Measurements from ENCODE around the gene MYH10.

Gene MYH10

GRCh38 chr17:8474826-8475225, 155.7 kb downstream of the MYH10 start:
- no peak for DNase-seq (ENCODE audit: low read depth in 2 of 2)

GRCh38 chr17:8473451-8474192, 156.9 kb downstream of the MYH10 start:
- no peak for DNase-seq (ENCODE audit: low read depth in 2 of 2)

- no peak for DNase-seq (ENCODE audit: low read depth in 2 of 2)
Measured at GRCh38 chr17:8472663-8473062, 157.9 kb downstream of the MYH10 start.

- DNase-seq (ENCODE audit: low read depth in 2 of 2) = no peak
Measured at GRCh38 chr17:8470447-8471047, 160.0 kb downstream of the MYH10 start.

GRCh38 chr17:8469964-8470363, 160.6 kb downstream of the MYH10 start:
- DNase-seq (ENCODE audit: low read depth in 2 of 2) = no peak

GRCh38 chr17:8468980-8469379, 161.5 kb downstream of the MYH10 start:
- no peak for DNase-seq (ENCODE audit: low read depth in 2 of 2)

GRCh38 chr17:8468127-8468526, 162.4 kb downstream of the MYH10 start:
- DNase-seq (ENCODE audit: low read depth in 2 of 2) = no peak

- DNase-seq (ENCODE audit: low read depth in 2 of 2) = no peak
Measured at GRCh38 chr17:8467527-8467926, 163.0 kb downstream of the MYH10 start.

- DNase-seq (ENCODE audit: low read depth in 2 of 2) = no peak
Measured at GRCh38 chr17:8466873-8467272, 163.7 kb downstream of the MYH10 start.

- no peak for DNase-seq (ENCODE audit: low read depth in 2 of 2)
Measured at GRCh38 chr17:8466456-8466855, 164.1 kb downstream of the MYH10 start.

- no peak for DNase-seq (ENCODE audit: low read depth in 2 of 2)
Measured at GRCh38 chr17:8465759-8466158, 164.8 kb downstream of the MYH10 start.

GRCh38 chr17:8465356-8465755, 165.2 kb downstream of the MYH10 start:
- no peak for DNase-seq (ENCODE audit: low read depth in 2 of 2)

GRCh38 chr17:8464941-8465340, 165.6 kb downstream of the MYH10 start:
- no peak for DNase-seq (ENCODE audit: low read depth in 2 of 2)

- no peak for DNase-seq (ENCODE audit: low read depth in 2 of 2)
Measured at GRCh38 chr17:8463099-8463498, 167.4 kb downstream of the MYH10 start.

- DNase-seq (ENCODE audit: low read depth in 2 of 2) = no peak
Measured at GRCh38 chr17:8462564-8462963, 168.0 kb downstream of the MYH10 start.

- no peak for DNase-seq (ENCODE audit: low read depth in 2 of 2)
Measured at GRCh38 chr17:8459831-8460230, 170.7 kb downstream of the MYH10 start.

- no peak for DNase-seq (ENCODE audit: low read depth in 2 of 2)
Measured at GRCh38 chr17:8459107-8459506, 171.4 kb downstream of the MYH10 start.

- no peak for DNase-seq (ENCODE audit: low read depth in 2 of 2)
Measured at GRCh38 chr17:8458128-8458527, 172.4 kb downstream of the MYH10 start.

- DNase-seq (ENCODE audit: low read depth in 2 of 2) = no peak
Measured at GRCh38 chr17:8455665-8456209, 174.8 kb downstream of the MYH10 start.

GRCh38 chr17:8453326-8453725, 177.2 kb downstream of the MYH10 start:
- DNase-seq (ENCODE audit: low read depth in 2 of 2) = no peak

GRCh38 chr17:8451933-8452614, 178.5 kb downstream of the MYH10 start:
- no peak for DNase-seq (ENCODE audit: low read depth in 2 of 2)

GRCh38 chr17:8448310-8448709, 182.2 kb downstream of the MYH10 start:
- no peak for DNase-seq (ENCODE audit: low read depth in 2 of 2)

GRCh38 chr17:8447799-8448198, 182.7 kb downstream of the MYH10 start:
- DNase-seq (ENCODE audit: low read depth in 2 of 2) = no peak

All from stimulated activated CD4-positive, alpha-beta T cell treated with anti-CD3 and anti-CD28 coated beads, Interleukin-4, amount 100 ng/mL, for 48 hours (primary cell).